Bronchial epithelial cell (primary cell): ENCODE results near the gene CHP1. TPM values are rescaled to one million over a fixed set of nuclear protein-coding genes. Genes with fewer than 3 reads are reported as not detected.
A peak's percentile ranks its signal among the peaks of the same experiment; 100 is the strongest.

ENCODE experiments used
- DNase-seq: peaks from one replicate; pipeline ENCODE4 v3.0.0-alpha.2; 2010; ENCODE audit warnings: low read depth
- FAIRE-seq: peaks from 2 replicates; lab custom pipeline; 2011; peaks lifted over from hg19 to GRCh38; lab: Jason Lieb, UNC
- H3K27me3 ChIP-seq: 2 replicates; pipeline ENCODE4 v1.5.1; 2011; ENCODE audit warnings: low read length; ENCODE audit not compliant: control insufficient read depth, insufficient read depth
- H3K36me3 ChIP-seq: 2 replicates; pipeline ENCODE4 v1.5.1; 2011; ENCODE audit warnings: low read length; ENCODE audit not compliant: control insufficient read depth, insufficient read depth
- H3K4me3 ChIP-seq: 2 replicates; pipeline ENCODE4 v1.5.1; 2011; ENCODE audit warnings: mild to moderate bottlenecking, low read depth, low read length, control low read depth
- CTCF ChIP-seq: IDR thresholded peaks from 2 replicates; pipeline ENCODE4 v1.5.1; 2011; ENCODE audit warnings: mild to moderate bottlenecking, moderate library complexity, low read length, control low read depth, inconsistent platforms; ENCODE audit not compliant: insufficient read depth, severe bottlenecking
- total RNA-seq: library from RNA; depleted of rRNA; stranded (reverse); fragments of >200 nt; gene quantifications from 2 replicates; pipeline ENCODE4 v1.2.1, GENCODE V29; 2014

The CHP1 gene
- total RNA-seq: 63.6 and 75.8 TPM in 2 replicates

DNA sequence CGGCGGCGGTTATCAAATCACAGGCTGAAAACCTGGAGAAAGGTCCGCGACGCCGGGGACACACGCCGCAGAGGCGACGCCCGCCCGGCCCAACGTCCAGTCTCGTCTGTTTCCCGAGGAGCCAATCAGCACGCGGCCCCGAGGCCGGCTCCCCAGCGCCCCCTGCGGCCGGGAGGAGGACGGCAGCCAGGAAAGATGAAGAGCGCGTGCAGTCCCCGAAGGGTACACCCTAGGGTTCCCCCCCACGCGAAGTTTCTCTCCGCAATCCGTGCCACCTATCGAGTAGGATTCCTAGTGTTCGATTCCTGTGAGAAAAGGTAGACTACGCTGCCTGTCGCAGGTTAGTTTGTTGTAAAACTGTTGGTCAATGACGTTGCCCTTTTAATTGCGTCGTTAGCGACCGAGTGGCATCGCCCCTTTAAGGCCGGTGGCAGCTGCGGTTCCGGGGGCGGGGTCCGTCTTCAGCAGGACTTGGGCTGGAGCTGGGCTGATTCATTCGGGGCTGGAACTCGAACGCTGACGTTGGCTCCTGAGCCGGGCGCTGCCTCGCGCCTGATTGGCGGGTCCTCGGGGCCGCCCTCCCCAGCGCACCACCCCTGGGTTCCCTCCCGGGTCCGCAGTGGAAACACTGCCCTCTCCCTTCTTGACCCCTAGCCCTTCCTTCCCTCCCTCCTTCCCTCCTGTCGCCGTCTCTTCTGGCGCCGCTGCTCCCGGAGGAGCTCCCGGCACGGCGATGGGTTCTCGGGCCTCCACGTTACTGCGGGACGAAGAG is at the start of gene CHP1, which contains the start of gene EXD1:
Gene CHP1 (plus strand): TSS at position 619 of the 772 bp plus-strand sequence. CDS start 115 bp downstream, at position 734.
Gene EXD1 (minus strand): TSS at position 108 of the 772 bp plus-strand sequence. CDS start 4,182 bp downstream, outside the sequence.
- H3K36me3 ChIP-seq: no peaks in the 10 kb centered on the region
- TF ChIP-seq CTCF: peak; percentile 99
- peak within 1 kb of the TSS; percentile 94 for H3K4me3 ChIP-seq
- no peaks in the 10 kb centered on the region for H3K27me3 ChIP-seq
- DNase-seq: peak; percentile 94
- peak; percentile 70 for FAIRE-seq

DNA sequence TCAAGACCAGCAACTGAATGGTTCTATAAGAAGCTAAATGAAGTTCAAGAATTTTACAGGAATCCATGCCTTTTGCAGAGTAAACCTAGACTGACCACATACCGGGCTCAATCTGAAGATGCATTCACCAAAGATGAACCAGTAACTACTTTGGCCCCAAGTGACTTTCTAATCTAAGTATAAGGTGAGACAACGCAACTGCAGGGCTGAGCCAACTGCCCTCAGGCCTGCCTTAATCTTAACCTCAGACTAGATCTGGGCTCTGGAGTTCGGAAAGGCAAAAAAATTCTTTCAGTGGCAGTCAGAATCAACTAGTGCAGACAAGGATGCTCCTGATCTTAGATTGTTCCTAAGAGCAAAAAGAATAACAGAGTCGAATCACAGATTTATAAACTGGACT is 48.8 kb upstream of the CHP1 start:
- Histone ChIP-seq H3K4me3 (no peak overlapping the region), H3K36me3 (no peaks in the 10 kb centered on the region), H3K27me3 (no peaks in the 10 kb centered on the region)
- DNase-seq (no peak), FAIRE-seq (no peak)
- no peak for TF ChIP-seq CTCF

- no peak for TF ChIP-seq CTCF
- no peak for DNase-seq
- H3K36me3 ChIP-seq: no peaks in the 10 kb centered on the region
- no peaks in the 10 kb centered on the region for H3K27me3 ChIP-seq
- no peak overlapping the region for H3K4me3 ChIP-seq
- no peak for FAIRE-seq
Measured at GRCh38 chr15:41183581-41183980, 47.5 kb upstream of the CHP1 start.

DNA sequence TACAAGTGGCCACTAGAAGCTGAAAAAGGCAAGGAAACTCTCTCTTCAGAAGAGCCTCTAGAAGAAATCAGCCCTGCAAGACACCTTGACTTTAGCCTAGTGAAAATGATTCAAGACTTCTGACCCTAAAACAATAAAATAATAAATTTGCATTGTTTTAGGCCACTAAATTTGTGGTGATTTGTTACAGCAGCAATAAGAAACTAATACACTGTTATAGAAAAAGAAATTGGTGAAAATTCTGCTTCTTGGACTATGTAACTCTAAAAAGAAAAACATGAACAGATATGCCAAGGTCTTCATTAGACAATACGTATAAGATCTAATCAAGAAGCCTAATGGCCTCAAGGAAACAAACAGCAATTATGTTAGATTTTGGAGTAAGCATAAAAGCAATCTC is 36.6 kb upstream of the CHP1 start:
- H3K36me3 ChIP-seq: no peaks in the 10 kb centered on the region
- DNase-seq: no peak
- no peak for TF ChIP-seq CTCF
- FAIRE-seq: no peak
- no peak overlapping the region for H3K4me3 ChIP-seq
- H3K27me3 ChIP-seq: no peaks in the 10 kb centered on the region

GRCh38 chr15:41199470-41199869 is 31.6 kb upstream of the CHP1 start:
- no peak for TF ChIP-seq CTCF
- no peaks in the 10 kb centered on the region for H3K36me3 ChIP-seq
- DNase-seq: no peak
- H3K4me3 ChIP-seq: no peak overlapping the region
- no peaks in the 10 kb centered on the region for H3K27me3 ChIP-seq
- no peak for FAIRE-seq
